ENCODE results near the gene SUPT3H. TPM values are rescaled to one million over a fixed set of nuclear protein-coding genes. Genes with fewer than 3 reads are reported as not detected.
"Not testable (repeated sequence)": the region's sequence is repeated elsewhere in the genome, so short reads cannot be mapped to it uniquely, and the experiment has no call there.

SUPT3H gene
- total and polyA plus RNA-seq, 12 donors = 10.0 to 56.2 (median 16.6) TPM

DNA sequence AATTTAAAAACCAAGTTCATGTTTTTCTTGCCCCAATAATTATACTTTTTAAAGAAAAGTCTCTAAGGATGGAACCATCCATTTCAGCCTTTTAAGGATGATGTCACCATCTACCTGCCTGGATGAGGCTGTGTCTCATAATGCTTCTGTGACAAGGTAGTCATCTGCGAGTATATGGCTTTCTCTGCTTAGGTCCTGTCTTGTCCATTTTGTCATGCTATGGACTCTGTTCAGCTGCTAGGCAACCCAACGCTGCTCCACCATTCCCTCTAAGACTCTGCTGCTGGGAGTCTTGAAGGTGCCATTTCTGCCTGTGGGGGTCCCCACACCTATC, 509.4 kb downstream of the SUPT3H start:
- intact Hi-C loops (cut with DNase I) = no loop called here
- 92 to 100% (median 94%) methylated on average over 2 of the region's 2 CpGs for WGBS, 4 donors

DNA sequence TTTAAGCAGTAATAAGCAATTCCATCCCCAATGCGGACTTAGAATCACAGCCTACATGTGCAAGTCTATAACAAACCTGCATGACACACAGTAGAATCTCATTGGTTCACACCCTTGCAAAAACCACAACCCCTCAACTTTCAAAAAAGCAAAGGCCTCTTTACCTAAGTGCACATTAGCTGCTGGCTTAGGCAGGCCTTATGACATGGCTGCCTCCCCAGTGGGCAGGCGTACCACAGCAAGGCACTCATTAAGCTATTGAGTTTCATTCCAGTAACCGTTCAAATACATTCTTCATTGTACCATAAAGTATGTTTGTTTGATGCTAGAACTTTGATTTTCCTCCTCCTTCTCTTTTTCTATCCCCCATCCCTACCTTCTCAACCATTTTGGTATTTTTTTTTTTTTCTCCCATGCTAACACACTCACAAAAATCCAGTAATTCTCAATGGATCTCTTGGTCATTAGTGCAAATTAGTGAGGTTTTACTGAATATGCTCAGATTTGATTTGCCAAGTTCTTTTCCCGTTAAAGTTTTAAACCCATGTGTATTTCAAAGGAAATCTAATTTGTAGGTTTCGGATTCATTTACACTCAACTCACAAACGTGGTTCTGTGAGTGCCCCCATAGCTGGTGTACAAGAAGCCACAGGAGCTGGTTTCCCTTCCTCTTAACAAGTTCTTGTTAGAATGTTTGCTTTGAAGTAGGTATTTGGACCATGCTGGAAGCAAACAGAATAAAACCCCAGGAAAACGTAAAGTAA, 510.0 kb downstream of the SUPT3H start:
- no peaks in the 10 kb centered on the region for H3K4me1 ChIP-seq (replicated peaks in 1 of 2)
- 87 to 91% (median 89%) methylated on average over 7 of the region's 7 CpGs for WGBS, 4 donors
- DNase-seq = no peak
- intact Hi-C loops (cut with DNase I) = no loop called here
- H3K4me3 ChIP-seq = no peak overlapping the region
- H3K27me3 ChIP-seq = no peaks in the 10 kb centered on the region
- no peak for TF ChIP-seq POLR2A (IDR thresholded peaks at IDR 0.05)
- TF ChIP-seq, protein P1, sequence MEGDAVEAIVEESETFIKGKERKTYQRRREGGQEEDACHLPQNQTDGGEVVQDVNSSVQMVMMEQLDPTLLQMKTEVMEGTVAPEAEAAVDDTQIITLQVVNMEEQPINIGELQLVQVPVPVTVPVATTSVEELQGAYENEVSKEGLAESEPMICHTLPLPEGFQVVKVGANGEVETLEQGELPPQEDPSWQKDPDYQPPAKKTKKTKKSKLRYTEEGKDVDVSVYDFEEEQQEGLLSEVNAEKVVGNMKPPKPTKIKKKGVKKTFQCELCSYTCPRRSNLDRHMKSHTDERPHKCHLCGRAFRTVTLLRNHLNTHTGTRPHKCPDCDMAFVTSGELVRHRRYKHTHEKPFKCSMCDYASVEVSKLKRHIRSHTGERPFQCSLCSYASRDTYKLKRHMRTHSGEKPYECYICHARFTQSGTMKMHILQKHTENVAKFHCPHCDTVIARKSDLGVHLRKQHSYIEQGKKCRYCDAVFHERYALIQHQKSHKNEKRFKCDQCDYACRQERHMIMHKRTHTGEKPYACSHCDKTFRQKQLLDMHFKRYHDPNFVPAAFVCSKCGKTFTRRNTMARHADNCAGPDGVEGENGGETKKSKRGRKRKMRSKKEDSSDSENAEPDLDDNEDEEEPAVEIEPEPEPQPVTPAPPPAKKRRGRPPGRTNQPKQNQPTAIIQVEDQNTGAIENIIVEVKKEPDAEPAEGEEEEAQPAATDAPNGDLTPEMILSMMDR (IDR thresholded peaks at IDR 0.05) = no peak
- H3K36me3 ChIP-seq (replicated peaks in 1 of 2) = no peaks in the 10 kb centered on the region
- no peak overlapping the region for H3K27ac ChIP-seq
- no peaks in the 10 kb centered on the region for H3K9me3 ChIP-seq (replicated peaks in 1 of 3)

More for the DNA sequence above, 509.4 kb downstream of the SUPT3H start:
- Histone ChIP-seq H3K27ac (no peak overlapping the region), H3K36me3 (replicated peaks in 1 of 2) (no peaks in the 10 kb centered on the region), H3K4me3 (no peak overlapping the region), H3K4me1 (replicated peaks in 1 of 2) (no peaks in the 10 kb centered on the region), H3K9me3 (replicated peaks in 1 of 3) (no peaks in the 10 kb centered on the region), H3K27me3 (no peaks in the 10 kb centered on the region)
- TF ChIP-seq, protein P1 (IDR thresholded peaks at IDR 0.05) = no peak
- TF ChIP-seq POLR2A (IDR thresholded peaks at IDR 0.05) = no peak
- DNase-seq = no peak

DNA sequence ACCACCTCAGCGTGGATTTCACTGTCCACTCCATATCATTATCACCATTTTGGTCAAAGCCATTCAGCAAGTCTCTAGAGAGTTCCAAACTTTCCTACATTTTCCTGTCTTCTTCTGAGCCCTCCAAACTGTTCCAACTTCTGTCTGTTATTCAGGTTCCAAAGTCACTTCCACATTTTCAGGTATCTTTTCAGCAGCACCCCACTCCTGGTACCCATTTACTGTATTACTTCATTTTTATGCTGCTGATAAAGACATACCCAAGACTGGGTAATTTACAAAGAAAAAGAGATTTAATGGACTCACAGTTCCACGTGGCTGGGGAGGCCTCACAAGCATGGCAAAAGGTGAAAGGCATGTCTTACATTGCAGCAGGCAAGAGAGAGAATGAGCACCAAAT, 512.5 kb downstream of the SUPT3H start:
- H3K4me1 ChIP-seq (replicated peaks in 1 of 2); intact Hi-C loops (cut with DNase I); H3K27ac ChIP-seq; H3K27me3 ChIP-seq; H3K4me3 ChIP-seq; H3K9me3 ChIP-seq (replicated peaks in 1 of 3); H3K36me3 ChIP-seq (replicated peaks in 1 of 2); DNase-seq: not testable (repeated sequence)
- 90 to 94% (median 93%) methylated on average over 2 of the region's 2 CpGs for WGBS, 4 donors

DNA sequence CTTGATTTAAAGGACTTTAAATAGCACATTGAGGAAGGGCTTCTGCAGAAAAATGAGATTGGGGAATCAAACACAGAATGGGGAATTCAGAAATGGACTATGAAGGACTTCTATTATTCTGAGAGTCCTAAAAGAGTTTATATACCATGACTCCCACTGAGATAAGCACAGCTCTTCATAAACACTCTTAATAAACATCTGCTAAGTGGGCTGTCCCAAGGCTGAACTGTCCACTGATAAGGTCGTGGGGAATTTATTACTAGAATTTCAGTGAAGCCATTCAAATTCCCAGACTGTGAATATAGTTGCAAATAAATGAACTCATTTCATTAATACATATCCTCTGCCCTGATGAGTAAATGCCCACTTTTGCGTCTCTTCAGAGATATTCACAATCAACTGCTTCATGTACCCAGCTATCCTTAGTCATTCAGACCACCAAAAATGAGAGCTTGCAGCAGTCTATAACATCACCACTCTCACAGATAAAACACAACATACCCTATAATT, 517.8 kb downstream of the SUPT3H start:
- H3K9me3 ChIP-seq (replicated peaks in 1 of 3) = no peaks in the 10 kb centered on the region
- 66 to 75% (median 68%) methylated on average over 2 of the region's 2 CpGs for WGBS, 4 donors
- peaks cover 6 to 17% of the 10 kb centered on the region in 2 donors for H3K4me1 ChIP-seq (replicated peaks in 1 of 2)
- no peak for DNase-seq
- intact Hi-C loops (cut with DNase I) = no loop called here
- no peaks in the 10 kb centered on the region for H3K27me3 ChIP-seq
- no peak overlapping the region for H3K27ac ChIP-seq
- H3K36me3 ChIP-seq (replicated peaks in 1 of 2) = no peaks in the 10 kb centered on the region
- H3K4me3 ChIP-seq = no peak overlapping the region
- TF ChIP-seq, protein P1 (IDR thresholded peaks at IDR 0.05) = no peak
- TF ChIP-seq POLR2A (IDR thresholded peaks at IDR 0.05) = no peak

DNA sequence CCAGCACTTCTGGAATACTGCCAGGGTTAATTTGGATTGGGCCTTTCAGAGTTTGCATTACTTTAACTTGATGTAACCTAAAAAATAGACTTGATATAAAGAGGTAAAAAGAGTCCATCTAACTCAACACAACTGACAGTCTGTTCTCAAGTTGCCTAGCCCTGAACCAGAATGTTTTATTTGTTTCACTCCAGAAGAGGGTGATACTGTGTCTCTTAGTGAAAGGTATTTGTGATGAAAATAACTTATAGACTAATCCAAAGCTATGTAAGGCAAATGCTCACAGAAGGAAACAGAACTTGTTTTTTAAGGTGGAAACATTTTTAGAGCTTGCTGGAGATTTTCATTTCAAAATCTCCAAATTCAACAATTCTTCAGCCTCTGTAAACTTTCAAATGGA, 518.7 kb downstream of the SUPT3H start:
- no peaks in the 10 kb centered on the region for H3K9me3 ChIP-seq (replicated peaks in 1 of 3)
- H3K36me3 ChIP-seq (replicated peaks in 1 of 2) = no peaks in the 10 kb centered on the region
- no peak for DNase-seq
- peaks cover 13 to 26% of the 10 kb centered on the region in 2 donors for H3K4me1 ChIP-seq (replicated peaks in 1 of 2)
- H3K27me3 ChIP-seq = no peaks in the 10 kb centered on the region
- no peak overlapping the region for H3K4me3 ChIP-seq
- no peak overlapping the region for H3K27ac ChIP-seq
- intact Hi-C loops (cut with DNase I) = no loop called here
- TF ChIP-seq, protein P1 (IDR thresholded peaks at IDR 0.05) = no peak
- TF ChIP-seq POLR2A (IDR thresholded peaks at IDR 0.05) = no peak
